ENCODE results near the gene SETD4. TPM values are rescaled to one million over a fixed set of nuclear protein-coding genes. Genes with fewer than 3 reads are reported as not detected.
A peak's percentile ranks its signal among the peaks of the same experiment; 100 is the strongest.
"Not testable (repeated sequence)": the region's sequence is repeated elsewhere in the genome, so short reads cannot be mapped to it uniquely, and the experiment has no call there.

SETD4 gene
- total RNA-seq, 1 donor from 2014 or later = 5.8 TPM

DNA sequence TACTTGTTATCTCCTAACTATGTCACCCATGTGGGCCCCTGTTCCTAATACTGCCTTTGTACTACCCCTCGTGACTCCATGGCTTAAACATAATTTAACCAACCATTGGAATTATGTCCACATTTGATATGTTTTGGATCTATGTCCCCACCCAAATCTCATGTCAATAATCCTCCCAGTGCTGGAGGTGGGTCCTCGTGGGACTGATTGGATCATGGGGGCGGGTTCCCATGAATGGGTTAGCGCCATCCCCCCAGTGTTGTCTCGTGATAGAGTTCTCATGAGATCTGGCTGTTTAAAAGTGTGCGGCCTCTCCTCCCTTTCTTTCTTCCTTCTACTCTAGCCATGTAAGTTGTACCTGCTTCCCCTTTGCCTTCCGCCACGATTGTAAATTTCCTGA, 19.3 kb upstream of the SETD4 start:
- ATAC-seq (no peak), DNase-seq (ENCODE audit: low spot score) (no peak)

DNA sequence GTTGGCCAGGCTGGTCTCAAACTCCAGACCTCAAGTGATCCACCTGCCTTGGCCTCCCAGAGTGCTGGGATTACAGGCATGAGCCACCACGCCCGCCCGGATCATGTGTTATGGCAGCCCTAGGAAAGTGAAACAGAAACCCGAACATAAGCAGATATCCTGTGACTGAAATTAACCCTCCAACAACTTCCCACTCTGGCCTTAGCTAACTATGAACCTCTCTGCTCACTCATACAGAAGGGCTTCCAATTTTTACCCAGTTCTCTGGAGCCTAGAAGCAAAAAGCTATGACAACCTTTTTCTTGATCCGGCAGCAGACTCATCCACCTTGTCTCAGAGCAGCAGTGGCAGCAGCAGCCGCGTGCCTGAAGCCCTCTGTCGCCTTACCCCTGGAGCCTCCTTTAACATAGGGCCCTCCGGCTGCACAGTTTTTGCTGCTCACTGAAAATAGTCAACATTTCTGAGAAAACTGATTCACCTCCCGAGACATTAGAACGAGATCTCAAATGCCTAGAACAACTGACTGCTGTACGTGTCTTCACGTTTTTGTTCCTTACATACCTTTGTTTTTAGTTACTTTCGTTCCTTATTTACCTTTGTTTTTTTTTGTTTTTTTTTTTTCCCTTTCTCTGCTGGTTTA, 18.8 kb upstream of the SETD4 start:
- DNase-seq (ENCODE audit: low spot score) (peak; percentile 58), ATAC-seq (peak; percentile 62)

- no peak for ATAC-seq
- DNase-seq (ENCODE audit: low spot score) = no peak
These were observed 17.4 kb upstream of the SETD4 start for GRCh38 chr21:36077758-36078157.

GRCh38 chr21:36076878-36077655, 16.7 kb upstream of the SETD4 start:
- DNase-seq (ENCODE audit: low spot score) = no peak
- peak; percentile 46 for ATAC-seq

DNA sequence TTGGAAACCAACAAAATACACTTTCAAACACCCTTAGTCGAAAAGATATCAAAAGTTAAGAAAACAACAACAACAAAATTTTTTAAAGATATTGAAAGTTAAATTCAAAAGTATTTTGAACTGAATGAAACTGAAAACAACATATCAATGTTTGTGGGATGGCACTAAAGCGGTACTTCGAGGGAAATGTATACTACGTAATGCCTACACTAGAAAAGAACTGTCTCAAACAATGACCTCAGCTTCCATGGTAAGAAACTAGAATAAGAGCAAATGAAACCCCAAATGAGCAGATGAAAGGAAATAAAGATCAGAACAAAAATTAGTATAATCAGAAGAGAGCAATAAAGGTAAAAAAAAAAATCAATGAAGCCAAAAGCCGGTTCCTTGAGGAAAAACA, 15.6 kb upstream of the SETD4 start:
- ATAC-seq (no peak), DNase-seq (ENCODE audit: low spot score) (no peak)

DNA sequence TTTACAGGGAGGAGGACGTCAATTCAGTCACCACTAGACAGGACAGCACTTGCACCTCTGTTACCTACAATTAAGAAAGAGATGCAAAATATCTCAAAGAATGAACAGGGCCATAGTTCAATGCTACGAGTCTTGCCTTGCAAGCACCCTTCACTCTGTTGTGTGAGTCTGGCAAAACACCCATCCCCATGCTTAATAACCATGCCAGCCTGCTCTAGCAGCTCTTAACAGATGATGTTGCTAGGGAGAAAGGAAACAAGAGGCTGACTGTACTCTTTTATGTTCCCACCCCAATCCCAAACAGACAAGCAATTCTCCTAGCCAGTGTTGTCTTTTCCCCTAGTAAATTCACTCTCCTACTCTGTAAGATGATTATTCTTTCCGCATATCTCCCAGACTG, 14.8 kb upstream of the SETD4 start:
- DNase-seq (ENCODE audit: low spot score) (no peak), ATAC-seq (no peak)

GRCh38 chr21:36073911-36074310, 13.6 kb upstream of the SETD4 start:
- not testable (repeated sequence) for DNase-seq (ENCODE audit: low spot score); ATAC-seq

DNA sequence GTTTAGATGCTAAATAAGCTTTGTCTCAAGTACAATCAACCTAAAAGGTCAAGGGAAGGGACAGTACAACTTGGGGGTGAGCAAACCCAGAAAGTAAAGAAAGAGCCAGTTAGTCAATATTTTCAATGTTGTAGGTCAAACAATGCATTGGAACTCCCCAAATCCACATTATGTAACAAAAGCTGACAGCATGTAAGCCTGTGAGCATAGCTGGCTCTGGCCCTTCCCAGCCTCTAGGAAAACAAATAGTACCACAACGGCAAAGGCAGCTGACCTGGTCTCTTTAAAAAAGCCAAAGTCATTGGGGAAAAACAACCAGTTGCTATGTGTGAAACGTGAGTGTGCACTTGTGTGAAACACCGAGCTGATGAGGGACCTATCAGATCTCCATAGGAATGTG, 12.9 kb upstream of the SETD4 start:
- ATAC-seq = peak; percentile 52

GRCh38 chr21:36072453-36073162, 12.3 kb upstream of the SETD4 start:
- no peak for DNase-seq (ENCODE audit: low spot score)
- no peak for ATAC-seq

More for the DNA sequence above, 12.9 kb upstream of the SETD4 start:
- peak; percentile 60 for DNase-seq (ENCODE audit: low spot score)

DNA sequence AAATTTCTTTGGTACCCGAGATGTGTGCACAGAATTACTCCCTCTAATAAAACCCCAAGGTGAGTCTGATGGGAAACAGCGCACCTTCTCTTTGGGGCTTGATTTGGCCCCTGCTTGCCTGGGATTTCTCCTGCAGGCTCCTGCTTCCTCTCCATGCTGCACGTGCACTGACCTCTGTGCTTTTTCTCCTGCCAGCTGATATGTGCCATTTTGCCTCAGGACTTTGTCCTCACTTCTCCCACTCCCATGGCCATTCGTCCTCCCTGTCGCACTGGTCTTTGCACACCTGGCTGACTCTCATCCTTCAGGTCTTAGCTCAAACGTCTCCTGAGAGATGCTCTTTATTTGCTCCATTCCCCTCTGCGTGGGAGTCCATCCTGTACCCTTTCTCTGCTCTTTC, 10.7 kb upstream of the SETD4 start:
- DNase-seq (ENCODE audit: low spot score) (peak; percentile 78), ATAC-seq (peak; percentile 36)

DNA sequence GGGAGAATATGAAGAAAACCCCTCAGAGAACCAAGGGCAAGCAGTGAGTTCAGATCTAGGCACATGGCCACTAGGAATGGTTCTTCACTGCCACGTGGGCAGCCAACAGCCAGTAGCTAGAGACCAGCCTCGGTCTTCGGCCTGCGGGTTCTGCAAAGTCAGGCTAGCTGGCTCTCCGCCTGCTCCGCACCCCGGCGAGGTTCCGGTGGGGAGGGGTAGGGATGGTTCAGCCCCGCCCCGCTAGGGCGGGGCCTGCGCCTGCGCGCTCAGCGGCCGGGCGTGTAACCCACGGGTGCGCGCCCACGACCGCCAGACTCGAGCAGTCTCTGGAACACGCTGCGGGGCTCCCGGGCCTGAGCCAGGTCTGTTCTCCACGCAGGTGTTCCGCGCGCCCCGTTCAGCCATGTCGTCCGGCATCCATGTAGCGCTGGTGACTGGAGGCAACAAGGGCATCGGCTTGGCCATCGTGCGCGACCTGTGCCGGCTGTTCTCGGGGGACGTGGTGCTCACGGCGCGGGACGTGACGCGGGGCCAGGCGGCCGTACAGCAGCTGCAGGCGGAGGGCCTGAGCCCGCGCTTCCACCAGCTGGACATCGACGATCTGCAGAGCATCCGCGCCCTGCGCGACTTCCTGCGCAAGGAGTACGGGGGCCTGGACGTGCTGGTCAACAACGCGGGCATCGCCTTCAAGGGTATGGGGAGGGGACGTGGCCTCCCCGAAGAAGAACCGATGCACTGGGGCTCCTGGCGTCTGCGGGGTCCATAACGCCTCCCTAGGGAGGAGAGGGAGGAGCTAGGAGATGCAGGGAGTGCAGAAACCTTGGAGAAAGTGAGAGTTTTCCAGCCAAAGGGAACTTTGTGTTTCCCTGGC, 9.6 kb upstream of the SETD4 start, which contains the start of gene CBR1:
TSS of gene CBR1 (plus strand) at position 312 of the 871 bp plus-strand sequence. CDS start at position 404, 92 bp downstream.
- peak; percentile 98 for DNase-seq (ENCODE audit: low spot score)
- peak; percentile 88 for ATAC-seq

DNA sequence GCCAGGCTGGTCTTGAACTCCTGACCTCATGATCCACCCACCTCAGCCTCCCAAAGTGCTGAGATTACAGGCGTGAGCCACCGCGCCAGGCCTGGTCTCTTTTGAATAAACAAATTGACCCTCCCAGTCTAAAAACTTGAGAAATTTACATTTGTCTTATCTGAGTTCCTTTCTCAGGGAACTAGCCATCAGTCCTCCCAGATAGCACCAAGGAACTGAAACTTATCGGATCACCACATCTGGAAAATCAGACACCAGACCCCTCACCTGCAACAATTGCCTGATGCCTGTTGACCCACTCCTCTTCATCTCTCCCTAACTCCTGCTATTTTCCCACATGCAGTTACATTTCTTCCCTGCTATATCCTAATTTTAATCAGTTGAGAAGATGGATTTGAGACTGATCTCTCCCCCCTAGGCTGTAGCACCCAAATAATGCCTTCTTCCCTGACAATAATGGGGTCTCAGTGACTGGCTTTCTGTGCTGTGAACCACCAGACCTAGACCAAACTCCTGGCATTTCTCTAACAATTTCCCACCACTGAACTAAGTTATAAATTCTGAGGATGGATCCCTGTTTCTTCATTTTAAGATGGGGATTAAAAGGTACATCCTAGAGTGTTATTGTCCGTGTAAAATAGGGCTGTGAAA, 8.5 kb upstream of the SETD4 start:
- ATAC-seq (no peak), DNase-seq (ENCODE audit: low spot score) (no peak)

- DNase-seq (ENCODE audit: low spot score) = no peak
- peak; percentile 46 for ATAC-seq
These were observed 5.2 kb upstream of the SETD4 start for GRCh38 chr21:36065497-36066036.

GRCh38 chr21:36064085-36064460, 3.7 kb upstream of the SETD4 start:
- DNase-seq (ENCODE audit: low spot score) (no peak), ATAC-seq (no peak)

DNA sequence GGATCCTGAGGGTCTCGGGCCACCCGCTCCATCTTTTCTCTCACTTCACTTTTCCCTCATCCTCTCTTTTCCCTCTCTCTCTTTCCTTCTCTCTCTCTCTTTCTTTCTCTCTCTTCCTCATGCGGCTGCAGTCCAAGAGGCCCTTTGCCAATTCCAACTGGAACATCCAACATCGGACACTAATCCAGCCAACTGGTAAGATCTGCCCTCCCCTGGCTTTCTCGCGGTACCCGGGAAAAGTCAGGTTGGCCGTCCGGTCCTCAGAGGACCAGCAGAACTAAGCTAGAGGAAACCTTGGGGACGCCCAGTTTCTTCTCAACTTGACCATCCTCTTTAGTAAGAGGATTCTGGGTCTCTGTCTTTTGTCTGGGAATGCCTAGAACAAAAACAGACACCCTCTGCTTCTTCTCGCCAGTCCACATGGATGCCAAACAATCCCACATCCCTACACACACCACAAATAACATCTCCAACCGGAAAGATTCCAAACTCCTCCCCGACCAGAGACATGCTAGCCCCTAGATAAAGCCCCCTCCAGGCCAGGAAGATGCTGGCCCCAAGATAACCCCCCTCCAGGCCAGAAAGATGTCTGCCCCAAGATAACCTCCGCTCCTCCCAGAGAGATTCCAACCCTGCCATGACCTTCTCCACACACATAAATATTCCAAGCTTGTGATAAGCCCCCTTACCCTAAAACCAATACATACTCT, 3.2 kb upstream of the SETD4 start:
- peak; percentile 77 for DNase-seq (ENCODE audit: low spot score)

GRCh38 chr21:36061445-36061844, 1.1 kb upstream of the SETD4 start:
- ATAC-seq = no peak
- no peak for DNase-seq (ENCODE audit: low spot score)

More for the DNA sequence above, 3.2 kb upstream of the SETD4 start:
- peak; percentile 14 for ATAC-seq

DNA sequence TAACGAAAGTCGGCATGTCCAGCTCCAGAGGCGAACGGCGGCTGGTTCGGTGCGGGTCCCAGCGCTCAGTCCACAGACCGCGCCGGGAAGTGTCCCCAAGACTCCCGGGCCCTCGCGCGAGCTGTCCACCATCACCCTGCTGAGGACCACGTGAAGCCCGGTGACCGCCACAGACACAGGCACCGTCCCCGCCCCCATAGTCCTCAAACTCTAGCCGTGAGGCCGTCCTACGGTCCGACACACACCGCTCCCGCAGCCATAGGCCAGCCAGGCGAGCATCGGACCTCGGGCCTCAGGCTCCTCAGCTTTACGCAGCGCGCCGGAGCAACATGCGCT, 535 bp downstream of the SETD4 start:
- peak; percentile 51 for ATAC-seq
- no peak for DNase-seq (ENCODE audit: low spot score)

DNA sequence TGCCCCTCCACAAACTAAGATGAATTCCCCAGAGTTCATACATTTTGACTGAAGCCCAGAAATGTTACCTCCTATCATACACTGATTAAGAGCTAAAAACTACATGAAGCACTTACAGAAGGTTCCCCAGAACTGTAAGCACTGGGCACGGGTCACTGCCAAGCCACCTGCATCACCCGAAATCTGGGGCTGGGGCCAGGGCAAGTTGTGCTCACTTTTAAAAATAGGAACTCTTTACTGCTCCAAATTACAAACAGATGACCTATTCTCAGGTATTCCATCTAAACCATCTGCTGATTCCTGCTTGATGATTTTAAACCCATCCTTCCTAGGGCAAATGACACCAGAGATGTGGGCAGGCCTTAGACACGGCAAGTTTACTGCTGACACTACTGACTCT, 4.8 kb downstream of the SETD4 start:
- DNase-seq (ENCODE audit: low spot score) = no peak
- ATAC-seq = no peak

- DNase-seq (ENCODE audit: low spot score) = peak; percentile 11
- no peak for ATAC-seq
These were observed 6.6 kb downstream of the SETD4 start for GRCh38 chr21:36053715-36054062.
